NCI-H2029 (cell line): ENCODE data around the gene DTYMK.
"Not testable (repeated sequence)": the region's sequence is repeated elsewhere in the genome, so short reads cannot be mapped to it uniquely, and the experiment has no call there.

ENCODE experiments used
- DNase-seq: peaks from one replicate; lab custom pipeline; 2025; lab: John Stamatoyannopoulos, UW

DTYMK gene

GRCh38 chr2:241671457-241672240 is 15.0 kb downstream of the DTYMK start:
- no peak for DNase-seq

- DNase-seq: no peak
Observed at GRCh38 chr2:241670333-241671110, 16.1 kb downstream of the DTYMK start.

- no peak for DNase-seq
Observed at GRCh38 chr2:241668839-241669238, 17.8 kb downstream of the DTYMK start.

- DNase-seq: no peak
Observed at GRCh38 chr2:241668354-241668753, 18.3 kb downstream of the DTYMK start.

GRCh38 chr2:241666627-241667400 is 19.8 kb downstream of the DTYMK start:
- no peak for DNase-seq

GRCh38 chr2:241665731-241666440 is 20.7 kb downstream of the DTYMK start:
- no peak for DNase-seq

- not testable (repeated sequence) for DNase-seq
Observed at GRCh38 chr2:241662731-241663130, 23.9 kb downstream of the DTYMK start.

- DNase-seq: no peak
Observed at GRCh38 chr2:241660593-241661213, 25.9 kb downstream of the DTYMK start.

GRCh38 chr2:241659150-241659739 is 27.4 kb downstream of the DTYMK start:
- no peak for DNase-seq

GRCh38 chr2:241658296-241658695 is 28.3 kb downstream of the DTYMK start:
- DNase-seq: no peak

- no peak for DNase-seq
Observed at GRCh38 chr2:241657786-241658254, 28.8 kb downstream of the DTYMK start.

GRCh38 chr2:241656190-241656741 is 30.3 kb downstream of the DTYMK start:
- no peak for DNase-seq

- DNase-seq: no peak
Observed at GRCh38 chr2:241655516-241656189, 31.0 kb downstream of the DTYMK start.

GRCh38 chr2:241654551-241654950 is 32.1 kb downstream of the DTYMK start:
- DNase-seq: no peak

- DNase-seq: no peak
Observed at GRCh38 chr2:241653210-241653750, 33.3 kb downstream of the DTYMK start.

- no peak for DNase-seq
Observed at GRCh38 chr2:241652722-241653121, 33.9 kb downstream of the DTYMK start.

GRCh38 chr2:241652142-241652541 is 34.5 kb downstream of the DTYMK start:
- no peak for DNase-seq

- DNase-seq: no peak
Observed at GRCh38 chr2:241649927-241650326, 36.7 kb downstream of the DTYMK start.

- no peak for DNase-seq
Observed at GRCh38 chr2:241649404-241649803, 37.2 kb downstream of the DTYMK start.

- no peak for DNase-seq
Observed at GRCh38 chr2:241648453-241648852, 38.2 kb downstream of the DTYMK start.
